ENCODE results near the gene ZMYM1.

DNA sequence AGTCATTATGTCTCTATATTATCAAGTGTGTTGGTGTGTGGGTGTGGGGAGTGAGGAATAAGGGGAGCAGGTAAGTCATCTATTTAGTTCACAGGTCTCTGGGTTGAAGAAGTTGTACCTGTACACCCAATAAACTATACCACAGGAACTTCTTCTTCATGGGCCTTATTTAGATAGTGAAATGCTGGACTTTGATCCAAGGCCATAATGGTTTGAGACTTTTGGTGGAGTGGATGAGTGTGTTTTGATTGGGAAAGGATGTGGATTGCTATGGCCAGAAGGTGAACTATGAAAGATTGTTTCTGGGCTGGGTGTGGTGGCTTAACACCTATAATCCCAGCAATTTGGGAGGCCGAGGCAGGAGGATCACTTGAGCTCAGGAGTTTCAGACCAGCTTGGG, 40.5 kb upstream of the ZMYM1 start:
- no peak for TF ChIP-seq POLR2AphosphoS5 (IDR thresholded peaks at IDR 0.05)
- TF ChIP-seq, protein P1, sequence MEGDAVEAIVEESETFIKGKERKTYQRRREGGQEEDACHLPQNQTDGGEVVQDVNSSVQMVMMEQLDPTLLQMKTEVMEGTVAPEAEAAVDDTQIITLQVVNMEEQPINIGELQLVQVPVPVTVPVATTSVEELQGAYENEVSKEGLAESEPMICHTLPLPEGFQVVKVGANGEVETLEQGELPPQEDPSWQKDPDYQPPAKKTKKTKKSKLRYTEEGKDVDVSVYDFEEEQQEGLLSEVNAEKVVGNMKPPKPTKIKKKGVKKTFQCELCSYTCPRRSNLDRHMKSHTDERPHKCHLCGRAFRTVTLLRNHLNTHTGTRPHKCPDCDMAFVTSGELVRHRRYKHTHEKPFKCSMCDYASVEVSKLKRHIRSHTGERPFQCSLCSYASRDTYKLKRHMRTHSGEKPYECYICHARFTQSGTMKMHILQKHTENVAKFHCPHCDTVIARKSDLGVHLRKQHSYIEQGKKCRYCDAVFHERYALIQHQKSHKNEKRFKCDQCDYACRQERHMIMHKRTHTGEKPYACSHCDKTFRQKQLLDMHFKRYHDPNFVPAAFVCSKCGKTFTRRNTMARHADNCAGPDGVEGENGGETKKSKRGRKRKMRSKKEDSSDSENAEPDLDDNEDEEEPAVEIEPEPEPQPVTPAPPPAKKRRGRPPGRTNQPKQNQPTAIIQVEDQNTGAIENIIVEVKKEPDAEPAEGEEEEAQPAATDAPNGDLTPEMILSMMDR (IDR thresholded peaks at IDR 0.05), result no peak

Data from breast epithelium (tissue), 3 donors.